CD4-positive, alpha-beta T cell treated with Interferon alpha-2 for 1 hour (primary cell): Measurements from ENCODE around the gene MTOR.
"Not testable (repeated sequence)": the region's sequence is repeated elsewhere in the genome, so short reads cannot be mapped to it uniquely, and the experiment has no call there.

Experiments used
- DNase-seq, 2 donors: peaks; one replicate each; pipeline ENCODE4 v3.0.0-alpha.2; 2020 to 2022

MTOR gene

DNA sequence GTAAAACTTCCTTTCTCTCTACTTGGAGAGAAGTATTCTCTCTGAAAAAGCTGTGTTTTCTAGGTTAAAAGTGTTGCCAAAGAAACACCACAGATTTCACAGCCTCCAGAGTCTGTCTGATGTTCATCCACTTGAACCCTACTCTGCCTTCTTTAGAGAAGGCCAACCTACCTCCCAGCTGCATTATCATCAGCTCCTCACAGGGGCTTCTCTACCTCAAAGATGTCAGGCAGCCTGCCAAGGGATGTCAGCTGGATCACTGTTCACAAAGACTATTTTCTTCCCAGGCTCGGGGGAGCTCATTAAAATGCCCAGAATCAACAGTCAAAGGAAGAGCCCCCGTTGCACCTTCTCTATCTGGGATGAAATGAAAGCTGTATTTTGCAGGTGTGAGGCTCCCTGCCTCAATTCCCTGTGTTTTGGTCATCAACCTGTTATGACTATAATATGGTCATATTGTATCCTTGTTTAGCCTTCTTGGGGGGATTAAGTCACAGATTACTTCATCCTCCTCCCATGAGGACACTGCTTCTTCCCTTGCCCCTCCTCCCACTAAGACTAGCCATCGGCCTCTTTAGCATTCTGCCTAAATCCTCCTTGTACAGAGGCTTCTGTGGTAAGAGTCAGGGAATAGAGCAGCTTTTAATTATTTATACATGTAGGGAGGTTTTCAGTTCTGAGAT, 47.5 kb downstream of the MTOR start:
- no peak for DNase-seq

DNA sequence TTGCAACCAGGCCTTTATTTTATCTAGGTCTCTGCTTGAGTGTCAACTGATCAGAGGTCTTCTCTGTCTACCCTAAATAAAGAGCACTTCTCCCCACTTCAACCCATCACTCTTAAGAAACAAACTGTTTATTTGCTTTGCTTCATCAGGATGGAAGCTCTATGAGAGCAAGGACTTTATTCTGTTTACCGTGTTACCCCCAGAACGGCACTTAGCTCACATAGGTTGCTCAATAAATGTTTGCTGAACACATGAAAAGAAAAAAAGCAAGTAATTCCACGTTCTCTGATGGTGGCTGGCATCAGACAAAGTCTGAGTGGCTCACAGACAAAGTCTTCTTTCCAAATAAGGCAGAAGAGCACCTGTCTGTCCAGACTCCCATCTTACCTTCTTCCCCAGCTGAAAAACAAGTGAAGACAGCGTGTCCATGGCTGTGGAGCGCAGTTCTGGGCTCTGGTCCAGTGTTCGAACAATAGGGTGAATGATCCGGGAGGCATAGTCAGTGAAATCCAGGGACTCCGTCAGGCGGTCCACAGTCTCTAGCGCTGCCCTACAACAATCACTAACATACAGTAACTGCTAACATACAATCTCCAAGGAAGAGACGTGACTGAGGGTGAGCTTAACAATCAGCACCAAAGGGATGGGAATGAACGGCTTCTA, 50.3 kb downstream of the MTOR start:
- no peak for DNase-seq

GRCh38 chr1:11211461-11211860, 50.9 kb downstream of the MTOR start:
- no peak for DNase-seq

- DNase-seq: no peak
Measured at GRCh38 chr1:11207898-11208611, 54.3 kb downstream of the MTOR start.

GRCh38 chr1:11204396-11205190, 57.8 kb downstream of the MTOR start:
- no peak for DNase-seq

DNA sequence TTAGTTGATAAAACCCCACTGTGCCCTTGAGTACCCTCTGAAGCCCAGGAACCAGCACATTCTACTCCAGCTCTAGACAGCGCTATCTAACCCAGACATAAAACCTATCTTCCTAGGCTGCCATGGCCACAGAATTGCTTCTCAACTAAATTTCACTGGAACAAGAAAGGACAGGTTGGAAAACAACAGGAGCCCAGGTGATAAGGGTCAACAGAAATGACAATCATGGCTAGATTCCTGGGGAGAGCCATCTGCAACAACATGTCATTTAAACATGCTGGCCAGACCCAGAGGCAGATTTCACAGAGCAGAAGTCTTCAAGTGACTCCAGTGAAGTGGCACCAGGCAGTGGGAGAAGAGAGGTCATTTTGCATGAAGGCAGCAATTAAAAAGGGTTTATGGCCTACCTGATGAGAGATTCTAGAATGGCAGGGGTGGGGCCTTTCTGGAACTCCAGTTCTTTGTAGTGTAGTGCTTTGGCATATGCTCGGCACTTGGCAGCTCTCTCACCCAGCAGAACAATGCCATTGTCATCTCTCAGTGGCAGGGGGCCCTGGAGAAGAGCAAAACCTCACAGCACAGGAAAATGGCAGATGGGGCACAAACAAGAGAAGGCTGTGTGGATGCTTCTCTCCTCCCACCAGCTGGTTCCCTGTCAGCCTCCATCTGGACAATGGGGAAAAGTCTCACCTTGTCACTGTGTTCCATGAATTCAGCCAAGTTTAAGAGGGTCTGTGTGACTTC, 63.3 kb downstream of the MTOR start:
- no peak for DNase-seq

- no peak for DNase-seq
Measured at GRCh38 chr1:11198257-11198656, 64.1 kb downstream of the MTOR start.

DNA sequence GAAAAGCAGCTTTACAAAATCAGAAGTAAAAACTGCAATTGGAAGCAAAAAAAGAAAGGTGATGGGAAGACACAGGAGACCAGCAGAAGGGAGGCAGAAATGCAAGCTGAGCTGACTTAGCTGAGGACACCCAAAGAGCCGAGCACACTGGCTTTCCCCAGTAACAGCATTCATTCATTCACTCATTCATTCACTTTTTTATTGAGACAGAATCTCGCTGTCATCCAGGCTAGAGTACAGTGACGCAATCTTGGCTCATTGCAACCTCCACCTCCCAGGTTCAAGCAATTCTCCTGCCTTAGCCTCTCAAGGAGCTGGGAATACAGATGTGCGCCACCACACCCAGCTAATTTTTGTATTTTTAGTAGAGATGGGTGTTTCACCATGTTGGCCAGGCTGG, 65.0 kb downstream of the MTOR start:
- no peak for DNase-seq

DNA sequence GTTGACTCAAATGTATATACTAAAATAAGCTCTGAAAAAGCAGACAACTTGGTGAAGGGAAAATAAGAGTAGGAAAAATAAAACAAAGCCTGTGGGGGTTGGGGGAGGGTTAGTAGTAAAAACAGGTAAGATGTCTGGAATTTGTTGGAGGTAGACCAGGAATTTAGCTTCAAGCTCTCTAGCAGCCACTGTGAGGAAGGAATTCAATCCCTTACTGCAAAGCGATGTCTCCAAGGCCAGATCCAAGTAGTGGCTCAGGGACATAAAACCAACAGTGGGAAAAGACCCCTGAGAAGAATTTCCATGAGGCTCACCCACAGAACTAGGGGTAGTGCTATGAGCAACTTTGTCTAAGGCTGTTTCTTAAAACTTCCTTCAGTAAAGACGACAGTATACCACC, 65.4 kb downstream of the MTOR start:
- no peak for DNase-seq

DNA sequence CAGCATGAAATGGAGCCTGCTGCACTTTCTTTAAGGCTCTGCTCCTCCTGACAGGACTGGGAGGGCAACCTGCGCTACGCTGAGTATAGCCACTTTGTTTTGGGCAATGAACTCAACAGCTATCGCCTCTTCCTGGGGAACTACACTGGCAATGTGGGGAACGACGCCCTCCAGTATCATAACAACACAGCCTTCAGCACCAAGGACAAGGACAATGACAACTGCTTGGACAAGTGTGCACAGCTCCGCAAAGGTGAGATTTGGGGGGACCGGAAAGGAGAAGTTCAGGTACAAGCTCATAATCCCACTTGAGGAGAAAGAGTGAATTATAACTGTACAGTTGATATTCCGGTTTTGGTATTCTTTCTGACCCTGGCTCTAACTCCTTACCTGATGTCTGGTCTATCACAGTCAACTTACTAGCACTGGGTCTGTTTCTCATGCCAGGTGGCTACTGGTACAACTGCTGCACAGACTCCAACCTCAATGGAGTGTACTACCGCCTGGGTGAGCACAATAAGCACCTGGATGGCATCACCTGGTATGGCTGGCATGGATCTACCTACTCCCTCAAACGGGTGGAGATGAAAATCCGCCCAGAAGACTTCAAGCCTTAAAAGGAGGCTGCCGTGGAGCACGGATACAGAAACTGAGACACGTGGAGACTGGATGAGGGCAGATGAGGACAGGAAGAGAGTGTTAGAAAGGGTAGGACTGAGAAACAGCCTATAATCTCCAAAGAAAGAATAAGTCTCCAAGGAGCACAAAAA, 67.8 kb downstream of the MTOR start:
- DNase-seq: no peak

GRCh38 chr1:11193376-11193775, 69.0 kb downstream of the MTOR start:
- DNase-seq: no peak

- DNase-seq: no peak
Measured at GRCh38 chr1:11188858-11189451, 73.4 kb downstream of the MTOR start, which contains the start of gene ANGPTL7. ANGPTL7 (plus strand) TSS chr1:11189355; CDS start chr1:11189580, 225 bp downstream.

DNA sequence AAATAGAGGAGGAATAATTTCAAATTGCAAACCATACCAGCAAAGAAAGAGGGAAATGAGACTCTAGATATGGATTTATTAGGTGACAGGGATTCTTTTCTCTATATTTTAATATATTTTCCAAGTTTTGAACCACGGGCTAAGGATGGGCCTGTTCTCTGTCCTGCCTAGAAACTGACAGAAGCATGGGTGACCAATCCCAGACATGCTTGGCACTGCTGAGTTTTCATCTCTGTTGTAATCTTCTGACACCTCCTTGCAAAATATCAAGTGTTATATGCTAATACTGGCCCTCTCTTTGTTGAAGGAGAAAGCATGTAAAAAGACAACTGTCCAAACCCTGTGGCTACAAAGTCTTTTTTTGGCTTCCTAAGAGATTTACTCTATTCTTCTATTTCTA, 74.0 kb downstream of the MTOR start:
- DNase-seq: no peak

DNA sequence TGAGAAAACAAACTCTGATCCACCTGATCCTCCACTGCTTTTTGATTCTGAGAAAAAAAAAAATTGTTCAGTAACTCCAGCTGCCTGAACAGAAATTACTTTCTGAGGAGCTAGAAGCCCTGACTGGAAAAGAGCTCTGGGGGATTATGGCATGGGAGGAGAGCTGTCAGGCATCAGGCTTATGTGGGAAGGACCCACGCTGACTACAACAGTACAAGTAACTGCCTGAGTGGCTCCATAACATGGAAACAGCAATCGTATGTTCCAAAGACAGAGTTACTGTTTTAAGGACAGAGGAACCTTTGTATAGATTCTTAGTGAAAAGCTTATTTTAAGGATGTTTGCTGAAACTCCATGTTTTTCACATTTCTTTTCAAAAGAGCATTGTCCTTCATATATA, 74.4 kb downstream of the MTOR start:
- no peak for DNase-seq

DNA sequence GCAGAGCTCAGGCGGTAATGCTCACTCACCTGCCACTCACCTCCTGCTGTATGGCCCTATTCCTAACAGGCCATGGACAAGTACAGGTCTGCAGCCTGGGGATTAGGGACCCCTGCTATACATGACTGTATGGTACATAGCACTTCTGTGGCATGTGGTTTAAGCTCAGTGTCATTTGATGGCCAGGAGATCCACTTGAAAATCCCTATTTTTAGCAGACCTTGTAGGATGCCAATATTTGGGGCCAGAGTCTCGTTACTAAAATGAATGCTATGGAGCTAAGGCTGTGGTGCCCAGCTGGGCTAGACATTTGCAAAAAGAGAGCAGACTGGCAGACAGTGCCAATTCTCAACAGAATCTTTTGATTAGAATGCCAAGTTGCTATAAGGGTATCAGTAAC, 74.9 kb downstream of the MTOR start:
- no peak for DNase-seq

DNA sequence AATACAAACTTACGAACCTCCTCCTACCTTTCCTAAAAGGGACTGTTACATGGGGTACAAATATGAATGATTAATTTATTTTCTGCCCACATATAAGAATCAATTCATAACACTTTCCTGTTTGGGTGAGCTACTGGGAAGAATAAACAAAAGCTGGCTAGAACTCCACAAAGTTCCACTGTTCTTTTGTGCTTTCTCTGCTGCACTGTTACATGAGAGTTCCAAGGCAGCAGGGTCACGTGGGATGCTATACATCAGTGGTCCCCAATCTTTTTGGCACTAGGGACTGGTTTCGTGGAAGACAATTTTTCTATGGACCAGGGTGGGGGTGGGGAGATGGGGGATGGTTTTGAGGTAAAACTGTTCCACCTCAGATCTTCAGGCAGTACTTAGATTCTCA, 75.4 kb downstream of the MTOR start:
- no peak for DNase-seq

DNA sequence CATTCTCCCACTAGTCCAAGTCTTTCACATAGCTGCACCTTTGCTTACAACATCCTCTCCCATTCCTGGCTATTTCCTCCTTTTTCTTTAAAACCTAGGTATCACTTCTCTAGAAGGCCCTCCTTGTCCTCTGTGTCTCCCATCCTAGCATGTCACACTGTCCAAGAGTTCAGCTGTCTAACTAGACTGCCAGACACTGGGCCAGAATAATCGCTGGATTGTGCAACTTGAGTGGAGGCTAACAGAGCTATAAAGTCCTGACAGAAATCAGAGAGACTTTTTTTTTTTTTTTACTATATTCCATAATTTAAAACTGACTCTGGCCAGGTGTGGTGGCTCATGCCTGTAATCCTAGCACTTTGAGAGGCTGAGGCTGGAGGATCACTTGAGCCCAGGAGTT, 77.4 kb downstream of the MTOR start:
- no peak for DNase-seq

GRCh38 chr1:11182884-11183283, 79.5 kb downstream of the MTOR start:
- no peak for DNase-seq

DNA sequence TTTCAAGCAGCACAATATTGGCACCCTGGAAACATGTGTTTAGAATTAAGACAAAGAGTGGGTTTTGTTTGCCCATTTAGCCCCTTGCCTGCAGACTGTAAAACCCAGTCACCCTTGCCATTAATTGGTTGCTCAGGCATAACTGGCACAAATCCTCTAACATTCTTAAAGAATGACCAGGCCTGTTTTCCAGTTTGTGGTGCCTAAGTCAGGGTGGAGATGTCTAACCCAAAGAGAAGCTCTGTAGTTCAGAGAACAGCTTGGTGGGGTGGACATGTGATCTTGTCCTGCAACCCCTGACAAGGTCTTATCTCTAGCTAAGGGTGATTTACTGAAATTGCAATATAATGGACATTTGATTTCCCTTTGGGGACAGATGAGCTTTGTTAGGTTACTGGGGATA, 82.0 kb downstream of the MTOR start:
- no peak for DNase-seq

DNA sequence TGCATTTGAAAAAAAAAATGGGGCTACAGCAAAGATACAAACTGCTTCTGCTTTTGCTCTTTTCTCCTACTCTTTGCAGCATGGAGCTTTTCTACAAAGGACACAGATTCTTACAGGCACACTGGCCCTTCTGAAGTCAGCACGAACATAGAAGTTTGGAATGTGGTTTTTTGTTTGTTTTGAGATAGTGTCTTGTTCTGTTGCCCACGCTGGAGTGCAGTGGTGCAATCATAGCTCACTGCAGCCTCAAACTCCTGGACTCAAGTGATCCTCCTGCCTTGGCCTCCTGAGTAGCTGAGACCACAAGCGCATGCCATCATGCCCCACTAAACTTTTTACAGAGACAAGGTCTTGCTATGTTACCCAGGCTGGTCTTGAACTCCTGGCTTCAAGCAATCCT, 82.6 kb downstream of the MTOR start:
- not testable (repeated sequence) for DNase-seq

DNA sequence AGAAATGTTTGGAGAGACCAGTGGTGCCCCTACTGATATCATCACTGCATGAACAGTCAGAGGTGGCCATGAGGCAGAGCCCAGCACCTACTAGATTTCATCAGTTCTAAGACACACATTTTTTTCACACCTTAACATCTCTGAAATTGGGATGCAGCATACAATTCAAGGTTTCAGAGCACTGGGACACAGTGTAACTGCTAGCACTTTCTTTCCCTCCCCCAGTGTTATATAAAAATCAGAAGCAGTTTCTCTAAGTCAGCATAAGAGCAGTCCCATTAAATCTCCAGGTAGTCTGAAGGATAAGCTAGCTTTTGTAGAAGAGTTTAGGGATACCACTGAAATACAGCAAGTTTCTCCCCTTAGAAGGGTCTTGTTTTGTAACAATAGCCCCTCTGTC, 83.2 kb downstream of the MTOR start:
- no peak for DNase-seq
